Measurements from ENCODE around the gene TRABD.

DNA sequence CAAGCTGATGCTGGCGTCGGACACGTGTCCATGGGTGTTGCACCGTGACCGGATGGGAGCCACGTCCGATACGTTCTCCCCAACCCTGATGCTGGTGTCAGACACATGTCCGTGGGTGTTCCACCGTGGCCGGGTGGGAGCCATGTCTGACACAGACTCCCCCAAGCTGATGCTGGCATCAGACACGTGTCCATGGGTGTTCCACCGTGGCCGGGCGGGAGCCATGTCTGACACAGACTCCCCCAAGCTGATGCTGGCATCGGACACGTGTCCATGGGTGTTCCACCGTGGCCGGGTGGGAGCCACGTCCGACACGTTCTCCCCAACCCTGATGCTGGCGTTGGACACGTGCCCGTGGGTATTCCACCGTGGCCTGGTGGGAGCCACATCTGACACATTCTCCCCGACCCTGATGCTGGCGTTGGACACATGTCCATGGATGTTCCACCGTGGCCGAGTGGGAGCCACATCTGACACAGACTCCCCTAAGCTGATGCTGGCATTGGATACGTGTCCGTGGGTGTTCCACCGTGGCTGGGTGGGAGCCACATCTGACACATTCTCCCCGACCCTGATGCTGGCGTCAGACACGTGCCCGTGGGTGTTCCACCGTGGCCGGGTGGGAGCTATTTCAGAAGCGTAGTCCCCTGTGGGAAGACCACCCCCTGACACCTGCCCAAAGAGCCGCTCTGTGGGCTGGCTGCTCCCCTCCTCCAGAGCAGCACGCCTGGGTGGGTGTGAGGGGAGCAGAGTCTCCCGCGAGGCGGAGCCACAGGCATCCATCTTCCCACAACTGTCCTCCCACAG, 35.1 kb downstream of the TRABD start:
- TF ChIP-seq GATA2 (IDR thresholded peaks at IDR 0.05; ENCODE audit: low read depth, low read length) (no peak), GATA3 (IDR thresholded peaks at IDR 0.05; ENCODE audit: low read depth, low read length) (no peak)

Data from SH-SY5Y (cell line).